ENCODE data around the gene RSPO4.

Gene RSPO4

GRCh38 chr20:1002682-1003561 lies 811 bp upstream of the RSPO4 start:
- no peak overlapping the region for H3K27ac ChIP-seq (ENCODE audit: low read depth, low read length)
- no peak overlapping the region for H2BK15ac ChIP-seq (replicated peaks; ENCODE audit: low read depth)
- H4K8ac ChIP-seq (ENCODE audit: low read depth, low read length), result no peak overlapping the region
- peak overlapping the region; percentile 80 for H3K56ac ChIP-seq (ENCODE audit: low read length)
- H3K9ac ChIP-seq (ENCODE audit: low read length), result peak overlapping the region; percentile 48
- no peak overlapping the region for H3K23ac ChIP-seq (ENCODE audit: low read length)
- peak overlapping the region; percentile 46 for H3K4me2 ChIP-seq (ENCODE audit: low read length)
- H3K4me1 ChIP-seq (ENCODE audit: control insufficient read depth, low read depth, low read length), result no peaks in the 10 kb centered on the region
- H3K4me3 ChIP-seq (ENCODE audit: low read length), result peak overlapping the region; percentile 12
- no peaks in the 10 kb centered on the region for H3K36me3 ChIP-seq (ENCODE audit: control insufficient read depth, insufficient read depth, low read length)
- H3K79me2 ChIP-seq (ENCODE audit: control insufficient read depth, insufficient read depth, low read length), result no peaks in the 10 kb centered on the region
- no peak overlapping the region for H3K18ac ChIP-seq (ENCODE audit: low read length)
- H2BK120ac ChIP-seq (ENCODE audit: low read depth, low read length), result no peak overlapping the region
- no peak overlapping the region for H2AK5ac ChIP-seq (ENCODE audit: low read length)
- H3K79me1 ChIP-seq (ENCODE audit: low read length), result no peaks in the 10 kb centered on the region
- H4K5ac ChIP-seq (ENCODE audit: low read length), result no peak overlapping the region
- H2BK5ac ChIP-seq (ENCODE audit: low read length), result no peak overlapping the region
- H3K27me3 ChIP-seq (ENCODE audit: insufficient read depth, low read length, poor library complexity), result no peaks in the 10 kb centered on the region
- no peak overlapping the region for H3K4ac ChIP-seq (ENCODE audit: low read depth, low read length)
- no CpG with 5 or more reads among the region's 12 CpGs for WGBS (ENCODE audit: extremely low coverage, insufficient coverage, low lambda C conversion rate)
- no peak for DNase-seq

- H2AK5ac ChIP-seq (ENCODE audit: low read length), result no peak overlapping the region
- H3K56ac ChIP-seq (ENCODE audit: low read length), result no peak overlapping the region
- H3K79me2 ChIP-seq (ENCODE audit: control insufficient read depth, insufficient read depth, low read length), result no peaks in the 10 kb centered on the region
- H3K4me3 ChIP-seq (ENCODE audit: low read length), result no peak overlapping the region
- no CpG with 5 or more reads among the region's 8 CpGs for WGBS (ENCODE audit: extremely low coverage, insufficient coverage, low lambda C conversion rate)
- no peak overlapping the region for H3K27ac ChIP-seq (ENCODE audit: low read depth, low read length)
- no peak overlapping the region for H3K18ac ChIP-seq (ENCODE audit: low read length)
- no peaks in the 10 kb centered on the region for H3K36me3 ChIP-seq (ENCODE audit: control insufficient read depth, insufficient read depth, low read length)
- no peak overlapping the region for H4K5ac ChIP-seq (ENCODE audit: low read length)
- H4K8ac ChIP-seq (ENCODE audit: low read depth, low read length), result no peak overlapping the region
- H2BK5ac ChIP-seq (ENCODE audit: low read length), result no peak overlapping the region
- no peak overlapping the region for H3K23ac ChIP-seq (ENCODE audit: low read length)
- H3K27me3 ChIP-seq (ENCODE audit: insufficient read depth, low read length, poor library complexity), result no peaks in the 10 kb centered on the region
- no peak overlapping the region for H3K9ac ChIP-seq (ENCODE audit: low read length)
- H3K4ac ChIP-seq (ENCODE audit: low read depth, low read length), result no peak overlapping the region
- no peak for DNase-seq
- no peaks in the 10 kb centered on the region for H3K4me1 ChIP-seq (ENCODE audit: control insufficient read depth, low read depth, low read length)
- no peak overlapping the region for H3K4me2 ChIP-seq (ENCODE audit: low read length)
- no peak overlapping the region for H2BK15ac ChIP-seq (replicated peaks; ENCODE audit: low read depth)
- no peaks in the 10 kb centered on the region for H3K79me1 ChIP-seq (ENCODE audit: low read length)
- H2BK120ac ChIP-seq (ENCODE audit: low read depth, low read length), result no peak overlapping the region
Measured at GRCh38 chr20:1001116-1001515, 995 bp downstream of the RSPO4 start.

GRCh38 chr20:998231-998830 lies 3.8 kb downstream of the RSPO4 start:
- DNase-seq, result no peak
- H3K4me2 ChIP-seq (ENCODE audit: low read length), result no peak overlapping the region
- H2AK5ac ChIP-seq (ENCODE audit: low read length), result no peak overlapping the region
- no peak overlapping the region for H2BK120ac ChIP-seq (ENCODE audit: low read depth, low read length)
- no peak overlapping the region for H3K4ac ChIP-seq (ENCODE audit: low read depth, low read length)
- WGBS (ENCODE audit: extremely low coverage, insufficient coverage, low lambda C conversion rate), result no CpG with 5 or more reads among the region's 6 CpGs
- H2BK5ac ChIP-seq (ENCODE audit: low read length), result no peak overlapping the region
- no peaks in the 10 kb centered on the region for H3K4me1 ChIP-seq (ENCODE audit: control insufficient read depth, low read depth, low read length)
- H3K27ac ChIP-seq (ENCODE audit: low read depth, low read length), result no peak overlapping the region
- no peak overlapping the region for H2BK15ac ChIP-seq (replicated peaks; ENCODE audit: low read depth)
- no peak overlapping the region for H3K23ac ChIP-seq (ENCODE audit: low read length)
- H3K36me3 ChIP-seq (ENCODE audit: control insufficient read depth, insufficient read depth, low read length), result no peaks in the 10 kb centered on the region
- H3K18ac ChIP-seq (ENCODE audit: low read length), result no peak overlapping the region
- no peak overlapping the region for H3K56ac ChIP-seq (ENCODE audit: low read length)
- no peaks in the 10 kb centered on the region for H3K79me2 ChIP-seq (ENCODE audit: control insufficient read depth, insufficient read depth, low read length)
- no peak overlapping the region for H4K5ac ChIP-seq (ENCODE audit: low read length)
- no peak overlapping the region for H4K8ac ChIP-seq (ENCODE audit: low read depth, low read length)
- no peak overlapping the region for H3K4me3 ChIP-seq (ENCODE audit: low read length)
- no peak overlapping the region for H3K9ac ChIP-seq (ENCODE audit: low read length)
- no peaks in the 10 kb centered on the region for H3K27me3 ChIP-seq (ENCODE audit: insufficient read depth, low read length, poor library complexity)
- H3K79me1 ChIP-seq (ENCODE audit: low read length), result no peaks in the 10 kb centered on the region

DNA sequence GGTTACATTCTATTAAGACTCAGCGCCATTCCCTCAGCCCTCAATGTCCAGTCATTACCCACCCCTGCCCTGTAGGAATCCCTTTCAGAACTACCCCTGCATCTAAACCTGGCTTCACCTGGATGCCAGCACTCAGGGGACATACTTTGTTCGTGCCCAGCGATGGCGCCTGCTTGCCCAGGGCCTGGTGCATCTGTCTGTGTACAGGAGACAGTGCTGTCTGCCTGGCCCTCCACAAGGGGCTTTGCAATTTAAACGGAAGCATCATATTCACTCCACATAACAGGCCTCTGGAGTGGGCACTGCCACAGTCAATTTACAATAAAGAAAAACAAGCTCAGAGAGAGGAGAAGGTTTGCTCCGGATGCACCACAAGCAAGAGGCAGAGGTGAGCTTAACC lies 4.6 kb downstream of the RSPO4 start:
- H3K23ac ChIP-seq (ENCODE audit: low read length), result no peak overlapping the region
- no peak overlapping the region for H4K8ac ChIP-seq (ENCODE audit: low read depth, low read length)
- WGBS (ENCODE audit: extremely low coverage, insufficient coverage, low lambda C conversion rate), result no CpG with 5 or more reads among the region's 6 CpGs
- no peaks in the 10 kb centered on the region for H3K79me2 ChIP-seq (ENCODE audit: control insufficient read depth, insufficient read depth, low read length)
- H3K4me2 ChIP-seq (ENCODE audit: low read length), result no peak overlapping the region
- no peak overlapping the region for H3K18ac ChIP-seq (ENCODE audit: low read length)
- H3K27me3 ChIP-seq (ENCODE audit: insufficient read depth, low read length, poor library complexity), result no peaks in the 10 kb centered on the region
- H3K27ac ChIP-seq (ENCODE audit: low read depth, low read length), result no peak overlapping the region
- H2BK120ac ChIP-seq (ENCODE audit: low read depth, low read length), result no peak overlapping the region
- H2AK5ac ChIP-seq (ENCODE audit: low read length), result no peak overlapping the region
- H2BK5ac ChIP-seq (ENCODE audit: low read length), result no peak overlapping the region
- H3K79me1 ChIP-seq (ENCODE audit: low read length), result no peaks in the 10 kb centered on the region
- no peaks in the 10 kb centered on the region for H3K36me3 ChIP-seq (ENCODE audit: control insufficient read depth, insufficient read depth, low read length)
- H2BK15ac ChIP-seq (replicated peaks; ENCODE audit: low read depth), result no peak overlapping the region
- DNase-seq, result no peak
- H3K9ac ChIP-seq (ENCODE audit: low read length), result no peak overlapping the region
- H3K4me1 ChIP-seq (ENCODE audit: control insufficient read depth, low read depth, low read length), result no peaks in the 10 kb centered on the region
- H3K4me3 ChIP-seq (ENCODE audit: low read length), result no peak overlapping the region
- H3K4ac ChIP-seq (ENCODE audit: low read depth, low read length), result no peak overlapping the region
- H3K56ac ChIP-seq (ENCODE audit: low read length), result no peak overlapping the region
- no peak overlapping the region for H4K5ac ChIP-seq (ENCODE audit: low read length)

- no peak overlapping the region for H3K4me2 ChIP-seq (ENCODE audit: low read length)
- H4K8ac ChIP-seq (ENCODE audit: low read depth, low read length), result no peak overlapping the region
- DNase-seq, result no peak
- H3K23ac ChIP-seq (ENCODE audit: low read length), result no peak overlapping the region
- no peak overlapping the region for H2AK5ac ChIP-seq (ENCODE audit: low read length)
- no peaks in the 10 kb centered on the region for H3K4me1 ChIP-seq (ENCODE audit: control insufficient read depth, low read depth, low read length)
- no peaks in the 10 kb centered on the region for H3K79me2 ChIP-seq (ENCODE audit: control insufficient read depth, insufficient read depth, low read length)
- no peaks in the 10 kb centered on the region for H3K79me1 ChIP-seq (ENCODE audit: low read length)
- no peak overlapping the region for H4K5ac ChIP-seq (ENCODE audit: low read length)
- no peak overlapping the region for H3K9ac ChIP-seq (ENCODE audit: low read length)
- H3K4me3 ChIP-seq (ENCODE audit: low read length), result no peak overlapping the region
- H3K27ac ChIP-seq (ENCODE audit: low read depth, low read length), result no peak overlapping the region
- H3K18ac ChIP-seq (ENCODE audit: low read length), result no peak overlapping the region
- no peaks in the 10 kb centered on the region for H3K36me3 ChIP-seq (ENCODE audit: control insufficient read depth, insufficient read depth, low read length)
- H2BK5ac ChIP-seq (ENCODE audit: low read length), result no peak overlapping the region
- H3K4ac ChIP-seq (ENCODE audit: low read depth, low read length), result no peak overlapping the region
- H2BK15ac ChIP-seq (replicated peaks; ENCODE audit: low read depth), result no peak overlapping the region
- no peaks in the 10 kb centered on the region for H3K27me3 ChIP-seq (ENCODE audit: insufficient read depth, low read length, poor library complexity)
- WGBS (ENCODE audit: extremely low coverage, insufficient coverage, low lambda C conversion rate), result no CpG with 5 or more reads among the region's 8 CpGs
- H3K56ac ChIP-seq (ENCODE audit: low read length), result no peak overlapping the region
- no peak overlapping the region for H2BK120ac ChIP-seq (ENCODE audit: low read depth, low read length)
Measured at GRCh38 chr20:997016-997415, 5.1 kb downstream of the RSPO4 start.

Measured in mesendoderm (in vitro differentiated cells).